ENCODE results near the gene NR2F1-AS1.
"Not testable (repeated sequence)": the region's sequence is repeated elsewhere in the genome, so short reads cannot be mapped to it uniquely, and the experiment has no call there.

Gene NR2F1-AS1

GRCh38 chr5:93517828-93518227, 63.2 kb downstream of the NR2F1-AS1 start:
- DNase-seq = no peak

- DNase-seq = no peak
These were observed 67.7 kb downstream of the NR2F1-AS1 start for GRCh38 chr5:93513298-93513697.

- DNase-seq = no peak
These were observed 68.2 kb downstream of the NR2F1-AS1 start for GRCh38 chr5:93512799-93513198.

GRCh38 chr5:93511445-93511844, 69.6 kb downstream of the NR2F1-AS1 start:
- DNase-seq = no peak

- DNase-seq = no peak
These were observed 70.2 kb downstream of the NR2F1-AS1 start for GRCh38 chr5:93510626-93511380.

- DNase-seq = not testable (repeated sequence)
These were observed 75.5 kb downstream of the NR2F1-AS1 start for GRCh38 chr5:93505553-93505952.

- no peak for DNase-seq
These were observed 77.4 kb downstream of the NR2F1-AS1 start for GRCh38 chr5:93503598-93504067.

- no peak for DNase-seq
These were observed 83.9 kb downstream of the NR2F1-AS1 start for GRCh38 chr5:93497096-93497495.

- no peak for DNase-seq
These were observed 101.0 kb downstream of the NR2F1-AS1 start for GRCh38 chr5:93479982-93480509.

- no peak for DNase-seq
These were observed 103.2 kb downstream of the NR2F1-AS1 start for GRCh38 chr5:93477816-93478215.

- no peak for DNase-seq
These were observed 104.7 kb downstream of the NR2F1-AS1 start for GRCh38 chr5:93476251-93476742.

GRCh38 chr5:93462916-93463315, 118.1 kb downstream of the NR2F1-AS1 start:
- no peak for DNase-seq

- DNase-seq = no peak
These were observed 119.3 kb downstream of the NR2F1-AS1 start for GRCh38 chr5:93461756-93462155.

- DNase-seq = no peak
These were observed 120.7 kb downstream of the NR2F1-AS1 start for GRCh38 chr5:93460286-93460685.

GRCh38 chr5:93456796-93457195, 124.2 kb downstream of the NR2F1-AS1 start:
- not testable (repeated sequence) for DNase-seq

GRCh38 chr5:93454896-93455295, 126.1 kb downstream of the NR2F1-AS1 start:
- no peak for DNase-seq

GRCh38 chr5:93452255-93452654, 128.8 kb downstream of the NR2F1-AS1 start:
- no peak for DNase-seq

- no peak for DNase-seq
These were observed 142.9 kb downstream of the NR2F1-AS1 start for GRCh38 chr5:93438124-93438523.

- no peak for DNase-seq
These were observed 144.9 kb downstream of the NR2F1-AS1 start for GRCh38 chr5:93436083-93436482.

- DNase-seq = no peak
These were observed 147.6 kb downstream of the NR2F1-AS1 start for GRCh38 chr5:93433422-93433821.

- DNase-seq = no peak
These were observed 149.8 kb downstream of the NR2F1-AS1 start for GRCh38 chr5:93431250-93431649.

- no peak for DNase-seq
These were observed 150.3 kb downstream of the NR2F1-AS1 start for GRCh38 chr5:93430673-93431199.

- no peak for DNase-seq
These were observed 150.9 kb downstream of the NR2F1-AS1 start for GRCh38 chr5:93430118-93430517.

GRCh38 chr5:93428868-93429267, 152.2 kb downstream of the NR2F1-AS1 start:
- no peak for DNase-seq
